ENCODE data around the gene SMIM29. TPM values are rescaled to one million over a fixed set of nuclear protein-coding genes. Genes with fewer than 3 reads are reported as not detected.

Gene SMIM29
- total RNA-seq, 2 experiments from 2014 or later = 22.0 to 23.9 TPM

DNA sequence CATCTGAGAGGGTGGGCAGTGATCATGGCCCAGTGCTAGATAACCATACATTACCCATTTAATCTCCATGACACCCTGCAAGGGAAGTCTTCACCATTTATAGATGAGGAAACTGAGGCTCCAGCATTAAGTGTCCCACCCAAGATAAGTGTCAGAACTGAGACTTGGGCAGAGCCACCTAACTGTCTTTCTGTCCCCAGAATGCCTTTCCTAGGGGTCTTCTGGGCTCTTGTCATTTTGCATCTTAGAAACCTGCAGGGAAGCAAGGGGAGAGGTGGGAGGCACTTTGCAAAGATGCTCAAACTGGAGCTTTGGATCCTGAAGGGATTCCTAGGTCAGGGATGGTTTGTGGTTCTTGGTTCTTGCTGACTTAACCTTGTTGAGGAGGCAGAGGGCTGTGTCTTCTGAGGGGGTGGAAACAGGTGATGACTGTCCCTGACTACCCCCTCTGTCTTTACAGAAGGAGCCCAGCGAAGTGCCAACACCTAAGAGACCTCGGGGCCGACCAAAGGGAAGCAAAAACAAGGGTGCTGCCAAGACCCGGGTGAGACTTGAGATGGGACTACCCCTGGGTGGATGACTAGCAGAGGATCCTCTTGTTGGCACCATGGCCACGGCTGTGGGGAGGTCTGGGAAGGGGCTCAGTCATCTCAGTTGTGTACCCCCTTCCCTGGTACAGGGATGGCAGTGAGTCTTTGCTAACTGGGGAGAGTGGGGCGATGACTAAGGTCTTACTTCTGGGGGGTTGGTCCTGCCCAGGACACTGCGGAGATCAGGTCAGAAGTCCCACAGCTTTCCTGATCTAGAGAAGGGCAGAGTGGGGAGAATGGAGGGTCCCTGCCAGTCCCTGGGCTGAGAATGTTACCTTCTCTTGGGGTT lies 6.3 kb downstream of the SMIM29 start:
- TF ChIP-seq, protein P1, sequence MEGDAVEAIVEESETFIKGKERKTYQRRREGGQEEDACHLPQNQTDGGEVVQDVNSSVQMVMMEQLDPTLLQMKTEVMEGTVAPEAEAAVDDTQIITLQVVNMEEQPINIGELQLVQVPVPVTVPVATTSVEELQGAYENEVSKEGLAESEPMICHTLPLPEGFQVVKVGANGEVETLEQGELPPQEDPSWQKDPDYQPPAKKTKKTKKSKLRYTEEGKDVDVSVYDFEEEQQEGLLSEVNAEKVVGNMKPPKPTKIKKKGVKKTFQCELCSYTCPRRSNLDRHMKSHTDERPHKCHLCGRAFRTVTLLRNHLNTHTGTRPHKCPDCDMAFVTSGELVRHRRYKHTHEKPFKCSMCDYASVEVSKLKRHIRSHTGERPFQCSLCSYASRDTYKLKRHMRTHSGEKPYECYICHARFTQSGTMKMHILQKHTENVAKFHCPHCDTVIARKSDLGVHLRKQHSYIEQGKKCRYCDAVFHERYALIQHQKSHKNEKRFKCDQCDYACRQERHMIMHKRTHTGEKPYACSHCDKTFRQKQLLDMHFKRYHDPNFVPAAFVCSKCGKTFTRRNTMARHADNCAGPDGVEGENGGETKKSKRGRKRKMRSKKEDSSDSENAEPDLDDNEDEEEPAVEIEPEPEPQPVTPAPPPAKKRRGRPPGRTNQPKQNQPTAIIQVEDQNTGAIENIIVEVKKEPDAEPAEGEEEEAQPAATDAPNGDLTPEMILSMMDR (IDR thresholded peaks at IDR 0.05) = no peak
- peak overlapping the region in 1 of 2 donors; percentile 50 for H3K27ac ChIP-seq (ENCODE audit: low read depth in 1 of 2, low read length in 2 of 2)
- intact Hi-C loops (cut with DNase I, micrococcal nuclease) = loop anchor here in 1 of 2 experiments (10.0 kb wide), 1 partner anchor 1398 kb away; the partner anchor contains the start of gene PSMB8
- no peaks in the 10 kb centered on the region for H3K9me3 ChIP-seq (ENCODE audit: control insufficient read depth in 1 of 2, insufficient read depth in 1 of 2, low read length in 2 of 2)
- Mint-ChIP-seq H3K27ac (peak overlapping the region; percentile 84), H3K4me3 (peak overlapping the region; percentile 42), H3K36me3 (ENCODE audit: low read depth) (peaks cover 70% of the 10 kb centered on the region), H3K27me3 (no peaks in the 10 kb centered on the region), H3K9me3 (no peaks in the 10 kb centered on the region), H3K4me1 (ENCODE audit: low read depth) (peaks cover 48% of the 10 kb centered on the region)
- DNase-seq (no peak), ATAC-seq (ENCODE audit: poor library complexity) (no peak)
- ChIA-PET CTCF (interaction anchor here (0.8 kb wide), 1 partner anchor 46 kb away, joined by 3 read pairs; no protein-coding TSS in a partner anchor), POLR2A (no interaction called here)
- peaks cover 45% of the 10 kb centered on the region for H3K36me3 ChIP-seq (ENCODE audit: insufficient read depth, low read length)
- H3K4me3 ChIP-seq (ENCODE audit: low read length) = no peak overlapping the region
- peaks cover 73% of the 10 kb centered on the region for H3K4me1 ChIP-seq (ENCODE audit: insufficient read depth, low read length)
- H3K27me3 ChIP-seq (ENCODE audit: control insufficient read depth in 1 of 2, insufficient read depth in 2 of 2, low read length in 2 of 2) = no peaks in the 10 kb centered on the region

DNA sequence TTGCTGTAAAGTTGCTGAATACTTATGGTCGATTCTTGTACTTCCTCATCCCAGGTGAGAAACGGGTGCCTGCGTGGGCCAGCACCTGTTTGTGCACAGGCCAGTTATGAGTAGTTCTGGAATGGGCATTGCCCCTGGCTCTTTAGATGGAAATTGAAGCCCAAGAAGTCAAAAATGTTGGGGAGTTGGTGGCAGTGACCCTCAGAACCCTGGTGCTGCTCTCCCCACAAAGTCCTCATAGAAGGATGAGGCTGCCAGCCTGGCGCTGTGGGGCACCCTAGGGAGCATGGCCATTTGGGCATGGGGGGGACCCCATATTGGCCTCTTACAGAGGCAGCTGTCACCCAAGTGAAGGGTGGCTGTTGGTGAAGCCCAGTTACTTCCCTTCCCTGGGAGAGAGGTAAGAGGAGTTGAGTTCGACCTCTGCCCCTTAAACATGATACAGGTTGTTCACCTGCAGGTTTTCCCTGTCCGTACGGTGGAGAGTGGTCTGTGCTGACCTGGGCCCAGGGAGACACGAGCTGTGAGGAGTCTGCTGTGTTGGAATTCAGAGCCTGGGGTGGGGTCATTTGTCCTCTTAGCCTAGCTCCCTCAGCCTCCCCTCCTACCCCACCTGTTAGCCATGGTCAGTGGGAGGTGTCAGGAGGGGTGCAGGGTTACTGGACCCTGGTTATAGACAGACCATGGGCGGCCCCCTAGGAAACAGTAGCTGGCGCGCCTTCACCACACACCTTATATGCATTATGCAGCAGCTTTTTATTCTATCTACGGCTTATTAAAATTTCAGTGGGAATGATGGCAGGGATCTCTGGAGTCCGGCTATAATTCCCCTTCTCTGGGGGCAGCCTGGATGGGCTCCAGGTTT lies 7.2 kb downstream of the SMIM29 start:
- no peak for ATAC-seq (ENCODE audit: poor library complexity)
- no peak overlapping the region for H3K27ac ChIP-seq (ENCODE audit: low read depth in 1 of 2, low read length in 2 of 2)
- H3K4me1 ChIP-seq (ENCODE audit: insufficient read depth, low read length) = peaks cover 65% of the 10 kb centered on the region
- DNase-seq = no peak
- Mint-ChIP-seq H3K36me3 (ENCODE audit: low read depth) (peaks cover 69% of the 10 kb centered on the region), H3K4me1 (ENCODE audit: low read depth) (peaks cover 39% of the 10 kb centered on the region), H3K27ac (peak overlapping the region; percentile 84), H3K4me3 (no peak overlapping the region), H3K27me3 (no peaks in the 10 kb centered on the region), H3K9me3 (no peaks in the 10 kb centered on the region)
- intact Hi-C loops (cut with DNase I, micrococcal nuclease) = loop anchor here in 1 of 2 experiments (10.0 kb wide), 1 partner anchor 1397 kb away; the partner anchor contains the start of gene PSMB8
- no peaks in the 10 kb centered on the region for H3K27me3 ChIP-seq (ENCODE audit: control insufficient read depth in 1 of 2, insufficient read depth in 2 of 2, low read length in 2 of 2)
- ChIA-PET POLR2A (no interaction called here), CTCF (no interaction called here)
- H3K9me3 ChIP-seq (ENCODE audit: control insufficient read depth in 1 of 2, insufficient read depth in 1 of 2, low read length in 2 of 2) = no peaks in the 10 kb centered on the region
- TF ChIP-seq, protein P1 (IDR thresholded peaks at IDR 0.05) = no peak
- H3K36me3 ChIP-seq (ENCODE audit: insufficient read depth, low read length) = peaks cover 45% of the 10 kb centered on the region
- H3K4me3 ChIP-seq (ENCODE audit: low read length) = no peak overlapping the region

All from CD4-positive, alpha-beta T cell (primary cell).